Keratinocyte (primary cell): ENCODE measurements around the gene LPO. TPM values are rescaled to one million over a fixed set of nuclear protein-coding genes. Genes with fewer than 3 reads are reported as not detected.

Experiments used
- DNase-seq: peaks from one replicate; pipeline ENCODE4 v3.0.0-alpha.2; 2011; ENCODE audit warnings: low read depth, missing footprints, low spot score
- FAIRE-seq: peaks from 2 replicates; lab custom pipeline; 2011; peaks lifted over from hg19 to GRCh38; lab: Jason Lieb, UNC
- H2AFZ ChIP-seq: 2 replicates; pipeline ENCODE4 v1.6.0; 2012; ENCODE audit warnings: low read length, control low read depth, inconsistent platforms; ENCODE audit not compliant: control insufficient read depth
- H3K27ac ChIP-seq: 2 replicates; pipeline ENCODE4 v1.5.1; 2011; ENCODE audit warnings: low read length; ENCODE audit not compliant: control insufficient read depth, insufficient read depth
- H3K27me3 ChIP-seq: 3 replicates; pipeline ENCODE4 v1.6.0; 2011; ENCODE audit warnings: low read length; ENCODE audit not compliant: control insufficient read depth, insufficient read depth; ENCODE audit errors: extremely low read depth
- H3K36me3 ChIP-seq, 2 experiments: 2 replicates in 1 of 2; 3 replicates in 1 of 2; pipeline ENCODE4 v1.5.1; 2011; ENCODE audit warnings: low read length in 2 of 2, mild to moderate bottlenecking in 1 of 2; ENCODE audit not compliant: control insufficient read depth in 2 of 2, insufficient read depth in 2 of 2; ENCODE audit errors: extremely low read depth in 1 of 2
- H3K4me1 ChIP-seq: 3 replicates; pipeline ENCODE4 v1.5.1; 2011; ENCODE audit warnings: low read length; ENCODE audit not compliant: control insufficient read depth, insufficient read depth; ENCODE audit errors: extremely low read depth
- H3K4me2 ChIP-seq: 3 replicates; pipeline ENCODE4 v1.6.0; 2011; ENCODE audit warnings: low read depth, low read length; ENCODE audit not compliant: control insufficient read depth, insufficient read depth; ENCODE audit errors: extremely low read depth
- H3K4me3 ChIP-seq, 3 experiments: fragments of 200-600 bp in 1 of 3; sonication (generic) in 1 of 3; 2 replicates in 2 of 3; 3 replicates in 1 of 3; pipeline ENCODE4 v1.5.1; 2011 to 2016; ENCODE audit warnings: low read length in 3 of 3, mild to moderate bottlenecking in 3 of 3, control low read depth in 2 of 3, inconsistent platforms in 1 of 3, low read depth in 1 of 3, mixed read lengths in 1 of 3, mixed run types in 1 of 3, moderate library complexity in 1 of 3; ENCODE audit not compliant: control insufficient read depth in 2 of 3, insufficient read depth in 2 of 3; ENCODE audit errors: extremely low read depth in 1 of 3
- H3K79me2 ChIP-seq: 2 replicates; pipeline ENCODE4 v1.6.0; 2012; ENCODE audit warnings: low read length; ENCODE audit not compliant: control insufficient read depth, insufficient read depth
- H3K9ac ChIP-seq: 3 replicates; pipeline ENCODE4 v1.6.0; 2011; ENCODE audit warnings: low read length; ENCODE audit not compliant: control insufficient read depth, insufficient read depth; ENCODE audit errors: extremely low read depth
- H3K9me1 ChIP-seq: 3 replicates; pipeline ENCODE4 v1.6.0; 2011; ENCODE audit warnings: low read length; ENCODE audit not compliant: control insufficient read depth, insufficient read depth; ENCODE audit errors: extremely low read depth
- H3K9me3 ChIP-seq: 2 replicates; pipeline ENCODE4 v1.5.1; 2012; ENCODE audit warnings: low read depth, low read length; ENCODE audit not compliant: control insufficient read depth
- H4K20me1 ChIP-seq: 3 replicates; pipeline ENCODE4 v1.6.0; 2011; ENCODE audit warnings: low read length; ENCODE audit not compliant: control insufficient read depth, insufficient read depth; ENCODE audit errors: extremely low read depth
- CTCF ChIP-seq, 3 experiments: IDR thresholded peaks in 1 of 3; conservative IDR thresholded peaks in 1 of 3; optimal IDR thresholded peaks in 1 of 3; 2 replicates in 2 of 3; 3 replicates in 1 of 3; pipeline versions ENCODE3 to v1.5.1; 2011; ENCODE audit warnings: low read length in 3 of 3, mild to moderate bottlenecking in 3 of 3, moderate library complexity in 2 of 3, control low read depth in 1 of 3, inconsistent platforms in 1 of 3; ENCODE audit not compliant: insufficient read depth in 2 of 3; ENCODE audit errors: extremely low read depth in 1 of 3
- EZH2 ChIP-seq: IDR thresholded peaks from one replicate; pipeline ENCODE4 v1.6.1; 2012; ENCODE audit warnings: inconsistent platforms, mild to moderate bottlenecking, low read length, moderate library complexity
- dilution Hi-C: fragments of 300-500 bp; cut with MboI; formaldehyde crosslinking; loops from one replicate; pipeline ENCODE4 v1.7.0; 2020; ENCODE audit warnings: low sequenced_read_pairs; ENCODE audit not compliant: extremely low pct_ligation_motif_present
- polyA plus RNA-seq, 5 experiments: library from polyadenylated mRNA; depleted of rRNA in 3 of 5; stranded (reverse) in 3 of 5; stranded (forward) in 1 of 5; unstranded in 1 of 5; fragments of >200 nt; gene quantifications; 1 replicate in 1 of 5; 2 replicates in 3 of 5; 3 replicates in 1 of 5; pipeline versions ENCODE4 v1.2.1 to v1.2.3, GENCODE V29; 2011 to 2012; ENCODE audit warnings: missing spikeins in 2 of 5, low read depth in 1 of 5, low replicate concordance in 1 of 5

The LPO gene
- polyA plus RNA-seq, 1 donor (not counting 4 experiments of a cell fraction or from before 2014, with no cell fraction given): not detected

- no peaks in the 10 kb centered on the region for H3K79me2 ChIP-seq
- no peaks in the 10 kb centered on the region for H3K9me1 ChIP-seq
- H2AFZ ChIP-seq: no peak overlapping the region
- dilution Hi-C loops: loop anchor here (25.0 kb wide), 1 partner anchor 157 kb away; no protein-coding TSS in a partner anchor
- H4K20me1 ChIP-seq: no peaks in the 10 kb centered on the region
- FAIRE-seq (no peak), DNase-seq (no peak)
- no peak overlapping the region for H3K4me2 ChIP-seq
- H3K27me3 ChIP-seq: peaks cover 40% of the 10 kb centered on the region
- no peaks in the 10 kb centered on the region for H3K36me3 ChIP-seq
- no peak for TF ChIP-seq EZH2
- TF ChIP-seq CTCF (optimal IDR thresholded peaks at IDR 0.05 in 1 of 3, IDR thresholded peaks at IDR 0.05 in 1 of 3, conservative IDR thresholded peaks at IDR 0.05 in 1 of 3; ENCODE audit: extremely low read depth in 1 of 3, insufficient read depth in 2 of 3, low read length in 3 of 3): no peak
- no peak overlapping the region for H3K9ac ChIP-seq
- no peak overlapping the region for H3K27ac ChIP-seq
- no peaks in the 10 kb centered on the region for H3K9me3 ChIP-seq
- H3K4me3 ChIP-seq: no peak overlapping the region
- H3K4me1 ChIP-seq: no peaks in the 10 kb centered on the region
Observed at GRCh38 chr17:58279736-58280479, 41.5 kb downstream of the LPO start.

GRCh38 chr17:58280480-58281217 lies 42.3 kb downstream of the LPO start, which contains the start of gene MPO:
Gene MPO (minus strand): TSS chr17:58280935. CDS start chr17:58280758, 177 bp downstream.
- FAIRE-seq (no peak), DNase-seq (no peak)
- Histone ChIP-seq H3K27ac (no peak within 1 kb of the TSS), H3K4me2 (no peak within 1 kb of the TSS), H3K9me1 (no peaks in the 10 kb centered on the region), H3K79me2 (no peaks in the 10 kb centered on the region), H3K4me1 (no peaks in the 10 kb centered on the region), H3K36me3 (no peaks in the 10 kb centered on the region), H3K4me3 (no peak within 1 kb of the TSS), H3K27me3 (peaks cover 40% of the 10 kb centered on the region), H3K9me3 (no peaks in the 10 kb centered on the region), H4K20me1 (no peaks in the 10 kb centered on the region), H3K9ac (no peak within 1 kb of the TSS), H2AFZ (no peak within 1 kb of the TSS)
- TF ChIP-seq CTCF (optimal IDR thresholded peaks at IDR 0.05 in 1 of 3, IDR thresholded peaks at IDR 0.05 in 1 of 3, conservative IDR thresholded peaks at IDR 0.05 in 1 of 3; ENCODE audit: extremely low read depth in 1 of 3, insufficient read depth in 2 of 3, low read length in 3 of 3) (no peak), EZH2 (no peak)
- dilution Hi-C loops: loop anchor here (25.0 kb wide), 1 partner anchor 157 kb away; no protein-coding TSS in a partner anchor
